ENCODE results near the gene UAP1. TPM values are rescaled to one million over a fixed set of nuclear protein-coding genes. Genes with fewer than 3 reads are reported as not detected.
"Not testable (repeated sequence)": the region's sequence is repeated elsewhere in the genome, so short reads cannot be mapped to it uniquely, and the experiment has no call there.

The UAP1 gene
- polyA plus RNA-seq, 1 donor, result 29.2 TPM

- no peak for DNase-seq (ENCODE audit: low read depth)
Observed at GRCh38 chr1:162565460-162565859, 3.9 kb downstream of the UAP1 start.

- no peak for DNase-seq (ENCODE audit: low read depth)
Observed at GRCh38 chr1:162566870-162567269, 5.3 kb downstream of the UAP1 start.

GRCh38 chr1:162568802-162569201 lies 7.3 kb downstream of the UAP1 start:
- DNase-seq (ENCODE audit: low read depth), result no peak

GRCh38 chr1:162570718-162571117 lies 9.2 kb downstream of the UAP1 start:
- DNase-seq (ENCODE audit: low read depth), result no peak

- not testable (repeated sequence) for DNase-seq (ENCODE audit: low read depth)
Observed at GRCh38 chr1:162571121-162571520, 9.6 kb downstream of the UAP1 start.

- DNase-seq (ENCODE audit: low read depth), result no peak
Observed at GRCh38 chr1:162571696-162572095, 10.2 kb downstream of the UAP1 start.

GRCh38 chr1:162573136-162573535 lies 11.6 kb downstream of the UAP1 start:
- DNase-seq (ENCODE audit: low read depth), result no peak

- peak; percentile 61 for DNase-seq (ENCODE audit: low read depth)
Observed at GRCh38 chr1:162578071-162578700, 16.7 kb downstream of the UAP1 start.

- no peak for DNase-seq (ENCODE audit: low read depth)
Observed at GRCh38 chr1:162578936-162579335, 17.4 kb downstream of the UAP1 start.

GRCh38 chr1:162580308-162580707 lies 18.8 kb downstream of the UAP1 start:
- no peak for DNase-seq (ENCODE audit: low read depth)

- not testable (repeated sequence) for DNase-seq (ENCODE audit: low read depth)
Observed at GRCh38 chr1:162582901-162583300, 21.4 kb downstream of the UAP1 start.

GRCh38 chr1:162585101-162585500 lies 23.6 kb downstream of the UAP1 start:
- not testable (repeated sequence) for DNase-seq (ENCODE audit: low read depth)

GRCh38 chr1:162587347-162587746 lies 25.8 kb downstream of the UAP1 start:
- DNase-seq (ENCODE audit: low read depth), result no peak

GRCh38 chr1:162587761-162588260 lies 26.3 kb downstream of the UAP1 start:
- DNase-seq (ENCODE audit: low read depth), result no peak

- DNase-seq (ENCODE audit: low read depth), result no peak
Observed at GRCh38 chr1:162590101-162590500, 28.6 kb downstream of the UAP1 start.

- DNase-seq (ENCODE audit: low read depth), result no peak
Observed at GRCh38 chr1:162590686-162591085, 29.2 kb downstream of the UAP1 start.

- no peak for DNase-seq (ENCODE audit: low read depth)
Observed at GRCh38 chr1:162596514-162597170, 35.1 kb downstream of the UAP1 start.

GRCh38 chr1:162599451-162599850 lies 37.9 kb downstream of the UAP1 start:
- peak; percentile 83 for DNase-seq (ENCODE audit: low read depth)

GRCh38 chr1:162603117-162603516 lies 41.6 kb downstream of the UAP1 start:
- not testable (repeated sequence) for DNase-seq (ENCODE audit: low read depth)

- DNase-seq (ENCODE audit: low read depth), result no peak
Observed at GRCh38 chr1:162605225-162605927, 43.9 kb downstream of the UAP1 start.

- no peak for DNase-seq (ENCODE audit: low read depth)
Observed at GRCh38 chr1:162609306-162609705, 47.8 kb downstream of the UAP1 start.

- no peak for DNase-seq (ENCODE audit: low read depth)
Observed at GRCh38 chr1:162612606-162613400, 51.3 kb downstream of the UAP1 start.
